ENCODE results near the gene DNAAF5. TPM values are rescaled to one million over a fixed set of nuclear protein-coding genes. Genes with fewer than 3 reads are reported as not detected.

The DNAAF5 gene
- total and polyA plus RNA-seq, 12 donors: 10.4 to 30.0 (median 24.7) TPM

DNA sequence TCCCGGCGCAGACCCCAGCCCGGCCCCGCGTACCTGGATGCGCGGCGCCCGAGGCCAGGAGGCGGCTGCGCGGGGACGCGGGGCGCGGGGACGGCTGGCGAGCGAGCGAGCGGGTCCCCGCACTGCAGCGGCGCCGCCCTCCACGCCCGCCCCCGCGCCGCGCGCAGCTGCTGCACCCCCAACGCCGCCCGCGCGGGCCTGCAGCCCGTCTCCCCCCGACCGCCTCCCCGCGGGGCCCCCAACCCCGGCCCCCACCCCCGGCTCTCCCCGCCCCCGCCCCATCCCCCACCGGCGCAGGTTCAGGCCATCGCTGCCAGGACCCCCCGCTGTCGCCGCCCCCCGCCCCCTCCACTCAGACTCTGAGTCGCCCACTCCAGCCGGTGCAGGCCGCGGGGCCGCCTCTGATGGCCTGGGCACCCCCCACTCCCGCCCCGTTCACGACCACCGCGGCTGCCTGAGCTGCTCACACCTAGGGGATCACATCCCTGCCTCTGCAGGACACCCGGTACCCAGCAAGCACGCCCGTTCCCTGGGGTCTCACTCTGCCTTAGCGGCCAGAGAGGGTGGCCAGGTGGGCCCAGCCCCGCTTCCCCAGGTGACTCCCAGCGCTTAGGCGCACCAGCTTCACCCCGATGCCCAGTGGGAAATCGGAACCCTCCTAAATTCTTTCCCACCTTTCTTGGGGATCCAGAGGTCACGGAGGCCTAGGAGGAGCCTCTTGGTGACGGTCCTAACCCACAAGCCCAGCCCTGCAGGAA is 13.9 kb upstream of the DNAAF5 start:
- no peak for DNase-seq
- Histone ChIP-seq H3K27ac (peak overlapping the region in 6 of 10 donors; percentile 27 to 75 (median 46)), H3K36me3 (no peaks in the 10 kb centered on the region), H3K4me3 (peak overlapping the region; percentile 33 to 74 (median 58)), H3K4me1 (peaks cover 0 to 15% (median 4%) of the 10 kb centered on the region in 9 donors), H3K9me3 (peaks cover 0 to under 1% (median 0%) of the 10 kb centered on the region in 11 donors), H3K27me3 (peaks cover 0 to 14% (median 0%) of the 10 kb centered on the region in 7 donors)
- 14 to 27% methylated on average over 33 to 72 of the region's 74 CpGs for WGBS, 2 donors
- intact Hi-C loops (cut with DNase I): no loop called here
- TF ChIP-seq CTCF (IDR thresholded peaks at IDR 0.05): no peak
- ATAC-seq: peak in 3 of 8 donors; percentile 16 to 59 (median 24)

GRCh38 chr7:713139-713457 is 13.4 kb upstream of the DNAAF5 start:
- DNase-seq (no peak), ATAC-seq (peak in 1 of 8 donors; percentile 10)
- intact Hi-C loops (cut with DNase I): no loop called here
- Histone ChIP-seq H3K9me3 (peaks cover 0 to 5% (median 0%) of the 10 kb centered on the region in 11 donors), H3K27me3 (peaks cover 0 to 14% (median 0%) of the 10 kb centered on the region in 7 donors), H3K4me3 (no peak overlapping the region), H3K4me1 (peaks cover 0 to 15% (median 4%) of the 10 kb centered on the region in 9 donors), H3K27ac (no peak overlapping the region), H3K36me3 (no peaks in the 10 kb centered on the region)
- 89 to 95% methylated on average over 9 of the region's 9 CpGs for WGBS, 2 donors
- TF ChIP-seq CTCF (IDR thresholded peaks at IDR 0.05): no peak

DNA sequence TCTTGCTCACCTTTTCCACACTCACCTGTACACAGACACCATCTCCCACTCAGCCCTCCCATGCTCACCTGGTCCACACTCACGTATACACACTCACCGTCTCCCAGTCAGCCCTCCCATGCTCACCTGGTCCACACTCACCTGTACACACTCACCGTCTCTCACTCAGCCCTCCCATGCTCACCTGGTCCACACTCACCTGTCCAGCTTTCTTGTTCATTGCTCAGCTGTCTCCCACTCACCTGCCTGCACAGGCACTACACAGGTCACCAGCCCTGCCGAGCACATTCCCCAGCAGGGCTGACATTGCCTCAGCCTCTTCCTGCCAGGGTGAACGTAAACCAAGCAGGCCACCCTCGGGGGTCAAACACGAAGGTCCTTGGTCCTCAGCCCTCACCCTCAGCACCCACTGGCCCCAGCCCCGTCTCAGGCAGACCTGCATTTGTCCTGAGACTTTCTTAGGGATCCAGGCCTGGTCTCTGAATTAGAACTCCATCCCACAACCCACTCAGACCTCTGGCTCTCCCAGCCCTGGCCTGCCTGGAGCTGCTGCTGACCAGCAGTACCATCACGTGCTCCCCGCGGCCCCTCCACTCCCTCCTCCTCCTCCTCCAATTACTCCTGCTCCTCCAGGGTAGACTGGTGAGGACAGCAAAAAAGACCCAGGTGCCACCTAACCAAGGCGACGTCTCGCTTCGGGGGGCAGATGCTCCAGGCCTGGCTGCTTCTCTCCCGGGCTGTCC is 12.8 kb upstream of the DNAAF5 start:
- Histone ChIP-seq H3K4me1 (peaks cover 0 to 15% (median 4%) of the 10 kb centered on the region in 9 donors), H3K4me3 (no peak overlapping the region), H3K9me3 (peaks cover 0 to 5% (median 0%) of the 10 kb centered on the region in 11 donors), H3K27ac (no peak overlapping the region), H3K27me3 (peaks cover 0 to 14% (median 0%) of the 10 kb centered on the region in 7 donors), H3K36me3 (no peaks in the 10 kb centered on the region)
- DNase-seq: no peak
- WGBS, 2 donors: 93 to 94% methylated on average over 16 of the region's 16 CpGs
- ATAC-seq: peak in 1 of 8 donors; percentile 18
- intact Hi-C loops (cut with DNase I): no loop called here
- TF ChIP-seq CTCF (IDR thresholded peaks at IDR 0.05): no peak

- Histone ChIP-seq H3K27ac (no peak overlapping the region), H3K4me1 (peaks cover 0 to 15% (median 4%) of the 10 kb centered on the region in 9 donors), H3K4me3 (no peak overlapping the region), H3K36me3 (no peaks in the 10 kb centered on the region), H3K27me3 (peaks cover 0 to 14% (median 0%) of the 10 kb centered on the region in 7 donors), H3K9me3 (peaks cover 0 to 5% (median 0%) of the 10 kb centered on the region in 11 donors)
- WGBS, 2 donors: 89 to 92% methylated on average over 13 of the region's 13 CpGs
- ATAC-seq: no peak
- intact Hi-C loops (cut with DNase I): no loop called here
- DNase-seq: no peak
- no peak for TF ChIP-seq CTCF (IDR thresholded peaks at IDR 0.05)
These were observed 12.2 kb upstream of the DNAAF5 start for GRCh38 chr7:714251-714671.

All from heart right ventricle (tissue), 16 donors.